CD4-positive, alpha-beta memory T cell (primary cell): ENCODE measurements around the gene BIN2. TPM values are rescaled to one million over a fixed set of nuclear protein-coding genes. Genes with fewer than 3 reads are reported as not detected.

Source experiments
- CTCF ChIA-PET: fragments of 350-600 bp; sonication (Branson Sonifier 250); formaldehyde crosslinking; loops from one replicate; lab custom pipeline; 2021; ENCODE audit warnings: inconsistent platforms; ENCODE audit not compliant: partially characterized antibody; lab: Charles Lee
- POLR2A ChIA-PET: fragments of 350-600 bp; sonication (Branson Sonifier 250); formaldehyde crosslinking; loops from one replicate; lab custom pipeline; 2021; ENCODE audit not compliant: partially characterized antibody; lab: Charles Lee
- DNase-seq, 5 donors: peaks; one replicate each; pipeline versions ENCODE4 v3.0.0 to v3.0.0-alpha.2; 2020 to 2022; ENCODE audit warnings: mixed read lengths in 1 of 5
- H3K27ac ChIP-seq: one replicate; pipeline ENCODE4 v1.7.0; 2013; ENCODE audit warnings: low read depth, low read length
- H3K27me3 ChIP-seq: 2 replicates; pipeline ENCODE4 v1.7.0; 2013; ENCODE audit warnings: mild to moderate bottlenecking, low read length, moderate library complexity; ENCODE audit not compliant: insufficient read depth
- H3K36me3 ChIP-seq: 2 replicates; pipeline ENCODE4 v1.7.0; 2013; ENCODE audit warnings: mild to moderate bottlenecking, low read length, moderate library complexity; ENCODE audit not compliant: insufficient read depth
- H3K4me1 ChIP-seq: 2 replicates; pipeline ENCODE4 v1.7.0; 2013; ENCODE audit warnings: mild to moderate bottlenecking, low read length, moderate library complexity; ENCODE audit not compliant: insufficient read depth
- H3K4me3 ChIP-seq, 2 donors: one replicate each; pipeline ENCODE4 v1.7.0; 2013; ENCODE audit warnings: low read length in 2 of 2, mild to moderate bottlenecking in 1 of 2
- H3K9me3 ChIP-seq, 2 donors: one replicate each; pipeline ENCODE4 v1.7.0; 2013; ENCODE audit warnings: low read length in 2 of 2, control low read depth in 1 of 2; ENCODE audit not compliant: control insufficient read depth in 1 of 2
- H3K27ac Mint-ChIP-seq, 7 donors: one replicate each; pipeline ENCODE4 v1.8.0; 2020 to 2021; ENCODE audit warnings: mixed read lengths in 7 of 7, mild to moderate bottlenecking in 6 of 7, inconsistent platforms in 3 of 7, moderate library complexity in 3 of 7
- H3K27me3 Mint-ChIP-seq, 2 donors: one replicate each; pipeline ENCODE4 v1.8.0; 2020 to 2021; ENCODE audit warnings: mixed read lengths in 2 of 2
- H3K36me3 Mint-ChIP-seq, 2 donors: one replicate each; pipeline ENCODE4 v1.8.0; 2020 to 2021; ENCODE audit warnings: mixed read lengths in 2 of 2, inconsistent platforms in 1 of 2, mild to moderate bottlenecking in 1 of 2
- H3K4me1 Mint-ChIP-seq, 4 donors: one replicate each; pipeline ENCODE4 v1.8.0; 2020 to 2021; ENCODE audit warnings: mixed read lengths in 4 of 4, mild to moderate bottlenecking in 1 of 4
- H3K4me3 Mint-ChIP-seq, 8 donors: one replicate each; pipeline ENCODE4 v1.8.0; 2020 to 2021; ENCODE audit warnings: mixed read lengths in 8 of 8, mild to moderate bottlenecking in 7 of 8, moderate library complexity in 6 of 8, inconsistent platforms in 3 of 8
- H3K9me3 Mint-ChIP-seq, 8 donors: one replicate each; pipeline ENCODE4 v1.8.0; 2020 to 2021; ENCODE audit warnings: mixed read lengths in 8 of 8, mild to moderate bottlenecking in 5 of 8, inconsistent platforms in 3 of 8, moderate library complexity in 1 of 8
- intact Hi-C: fragments of 100-400 bp; cut with micrococcal nuclease; formaldehyde crosslinking; loops from one replicate; pipeline ENCODE4 v1.15.1; 2023
- polyA plus RNA-seq, 2 donors: library from polyadenylated mRNA; unstranded; fragments of 300-500 nt; fragmentation: Illumina TruSeq; gene quantifications; one replicate each; pipeline ENCODE4 v1.2.3, GENCODE V29; 2021
- total RNA-seq, 2 experiments: library from RNA; stranded (reverse); gene quantifications; one replicate each; pipeline ENCODE4 v1.2.3, GENCODE V29; 2021

The BIN2 gene
- total RNA-seq (100 to 1,000 TPM; 215 to 221 TPM), polyA plus RNA-seq (100 to 1,000 TPM; 183 to 309 TPM)

- POLR2A ChIA-PET = interaction anchor here (0.7 to 7.3 kb wide), 15 partner anchors 9 to 1299 kb away, joined by 3 to 85 read pairs (median 9); partner anchors contain the start of genes ATF1, DAZAP2, GALNT6 and POU6F1
- Mint-ChIP-seq H3K4me1 (peaks cover 59 to 98% (median 77%) of the 10 kb centered on the region in 4 donors), H3K4me3 (peak within 1 kb of the TSS; percentile 89 to 99 (median 96)), H3K9me3 (no peaks in the 10 kb centered on the region), H3K27ac (peak within 1 kb of the TSS; percentile 96 to 99 (median 98)), H3K27me3 (no peaks in the 10 kb centered on the region), H3K36me3 (peaks cover 33 to 34% of the 10 kb centered on the region in 2 donors)
- Histone ChIP-seq H3K27ac (peak within 1 kb of the TSS; percentile 94), H3K4me1 (peaks cover 79% of the 10 kb centered on the region), H3K27me3 (no peaks in the 10 kb centered on the region), H3K36me3 (no peaks in the 10 kb centered on the region), H3K4me3 (peak within 1 kb of the TSS; percentile 61 to 75), H3K9me3 (no peaks in the 10 kb centered on the region)
- CTCF ChIA-PET = interaction anchor here (1.0 to 16.9 kb wide), 2 partner anchors 12 to 16 kb away, joined by 3 to 191 read pairs; no protein-coding TSS in a partner anchor
- intact Hi-C loops = loop anchor here (2.0 to 10.0 kb wide), 4 partner anchors 23 to 559 kb away; partner anchors contain the start of genes ATF1 and LETMD1
- DNase-seq = peak; percentile 69 to 80 (median 74)
Observed at GRCh38 chr12:51323966-51324895, at the start of gene BIN2. Gene BIN2 (minus strand): TSS chr12:51324174. CDS start chr12:51324102, 72 bp downstream.

- no peak overlapping the region for H3K4me3 Mint-ChIP-seq
- peaks cover 26 to 32% of the 10 kb centered on the region in 2 donors for H3K36me3 Mint-ChIP-seq
- H3K9me3 Mint-ChIP-seq = peaks cover 0 to 2% (median 0%) of the 10 kb centered on the region in 8 donors
- no peaks in the 10 kb centered on the region for H3K9me3 ChIP-seq
- intact Hi-C loops = no loop called here
- H3K4me1 Mint-ChIP-seq = peaks cover 30 to 54% (median 47%) of the 10 kb centered on the region in 4 donors
- peak overlapping the region in 4 of 7 donors; percentile 8 to 60 (median 34) for H3K27ac Mint-ChIP-seq
- no peak overlapping the region for H3K27ac ChIP-seq
- no peak overlapping the region for H3K4me3 ChIP-seq
- CTCF ChIA-PET = interaction anchor here (1.8 kb wide), 1 partner anchor 159 kb away, joined by 9 read pairs; no protein-coding TSS in a partner anchor
- POLR2A ChIA-PET = interaction anchor here (1.2 to 1.9 kb wide), 3 partner anchors 13 to 23 kb away, joined by 3 to 7 read pairs (median 5); no protein-coding TSS in a partner anchor
- no peaks in the 10 kb centered on the region for H3K27me3 ChIP-seq
- no peaks in the 10 kb centered on the region for H3K27me3 Mint-ChIP-seq
- peaks cover 5% of the 10 kb centered on the region for H3K36me3 ChIP-seq
- H3K4me1 ChIP-seq = peaks cover 23% of the 10 kb centered on the region
- no peak for DNase-seq
Observed at GRCh38 chr12:51373187-51373586, 49.2 kb upstream of the BIN2 start.

- Mint-ChIP-seq H3K27me3 (no peaks in the 10 kb centered on the region), H3K9me3 (no peaks in the 10 kb centered on the region), H3K27ac (peak overlapping the region in 5 of 7 donors; percentile 57 to 86 (median 67)), H3K4me3 (no peak overlapping the region), H3K4me1 (peaks cover 36 to 60% (median 49%) of the 10 kb centered on the region in 4 donors), H3K36me3 (peaks cover 20 to 21% of the 10 kb centered on the region in 2 donors)
- no peaks in the 10 kb centered on the region for H3K9me3 ChIP-seq
- H3K4me3 ChIP-seq = no peak overlapping the region
- no peak for DNase-seq
- H3K36me3 ChIP-seq = peaks cover 5% of the 10 kb centered on the region
- H3K27me3 ChIP-seq = no peaks in the 10 kb centered on the region
- ChIA-PET CTCF (interaction anchor here (1.3 to 1.9 kb wide), 3 partner anchors 9 to 160 kb away, joined by 3 to 9 read pairs (median 5); no protein-coding TSS in a partner anchor), POLR2A (interaction anchor here (1.4 kb wide), 2 partner anchors 24 to 154 kb away, joined by 3 read pairs; partner anchors contain the start of gene POU6F1)
- intact Hi-C loops = loop anchor here (1.0 kb wide), 1 partner anchor 160 kb away; no protein-coding TSS in a partner anchor
- H3K4me1 ChIP-seq = peaks cover 33% of the 10 kb centered on the region
- H3K27ac ChIP-seq = no peak overlapping the region
Observed at GRCh38 chr12:51372021-51372420, 48.0 kb upstream of the BIN2 start.

GRCh38 chr12:51371295-51371953, 47.5 kb upstream of the BIN2 start:
- Mint-ChIP-seq H3K4me3 (peak overlapping the region in 3 of 8 donors; percentile 46 to 62 (median 55)), H3K27ac (peak overlapping the region; percentile 57 to 92 (median 85)), H3K27me3 (no peaks in the 10 kb centered on the region), H3K4me1 (peaks cover 36 to 60% (median 49%) of the 10 kb centered on the region in 4 donors), H3K36me3 (peaks cover 16 to 20% of the 10 kb centered on the region in 2 donors), H3K9me3 (no peaks in the 10 kb centered on the region)
- peaks cover 33% of the 10 kb centered on the region for H3K4me1 ChIP-seq
- H3K9me3 ChIP-seq = no peaks in the 10 kb centered on the region
- DNase-seq = no peak
- no peak overlapping the region for H3K27ac ChIP-seq
- ChIA-PET POLR2A (interaction anchor here (1.4 kb wide), 2 partner anchors 25 to 153 kb away, joined by 3 read pairs; partner anchors contain the start of gene POU6F1), CTCF (interaction anchor here (1.3 to 1.9 kb wide), 3 partner anchors 10 to 161 kb away, joined by 3 to 9 read pairs (median 5); no protein-coding TSS in a partner anchor)
- no peaks in the 10 kb centered on the region for H3K36me3 ChIP-seq
- intact Hi-C loops = no loop called here
- no peak overlapping the region for H3K4me3 ChIP-seq
- H3K27me3 ChIP-seq = no peaks in the 10 kb centered on the region

GRCh38 chr12:51370667-51371066, 46.7 kb upstream of the BIN2 start:
- peaks cover 16 to 20% of the 10 kb centered on the region in 2 donors for H3K36me3 Mint-ChIP-seq
- Histone ChIP-seq H3K36me3 (no peaks in the 10 kb centered on the region), H3K4me3 (no peak overlapping the region), H3K4me1 (peaks cover 33% of the 10 kb centered on the region), H3K9me3 (no peaks in the 10 kb centered on the region), H3K27ac (no peak overlapping the region), H3K27me3 (no peaks in the 10 kb centered on the region)
- H3K9me3 Mint-ChIP-seq = no peaks in the 10 kb centered on the region
- CTCF ChIA-PET = no interaction called here
- no peaks in the 10 kb centered on the region for H3K27me3 Mint-ChIP-seq
- DNase-seq = no peak
- peak overlapping the region in 6 of 7 donors; percentile 64 to 98 (median 86) for H3K27ac Mint-ChIP-seq
- no peak overlapping the region for H3K4me3 Mint-ChIP-seq
- POLR2A ChIA-PET = no interaction called here
- intact Hi-C loops = no loop called here
- H3K4me1 Mint-ChIP-seq = peaks cover 36 to 60% (median 49%) of the 10 kb centered on the region in 4 donors

GRCh38 chr12:51369581-51369980, 45.6 kb upstream of the BIN2 start:
- intact Hi-C loops = loop anchor here (1.0 to 2.0 kb wide), 2 partner anchors 17 to 22 kb away; partner anchors contain the start of gene GALNT6
- Histone ChIP-seq H3K36me3 (no peaks in the 10 kb centered on the region), H3K27me3 (no peaks in the 10 kb centered on the region), H3K4me3 (peak overlapping the region; percentile 45 to 55), H3K27ac (peak overlapping the region; percentile 54), H3K9me3 (no peaks in the 10 kb centered on the region), H3K4me1 (peaks cover 33% of the 10 kb centered on the region)
- CTCF ChIA-PET = interaction anchor here (1.0 to 3.4 kb wide), 8 partner anchors 13 to 59 kb away, joined by 3 to 21 read pairs (median 6); partner anchors contain the start of gene GALNT6
- H3K27me3 Mint-ChIP-seq = no peaks in the 10 kb centered on the region
- peaks cover 9 to 14% of the 10 kb centered on the region in 2 donors for H3K36me3 Mint-ChIP-seq
- peaks cover 32 to 53% (median 43%) of the 10 kb centered on the region in 4 donors for H3K4me1 Mint-ChIP-seq
- peak overlapping the region; percentile 96 to 99 (median 98) for H3K27ac Mint-ChIP-seq
- peak in 1 of 5 donors; percentile 51 for DNase-seq
- POLR2A ChIA-PET = interaction anchor here (0.7 to 3.5 kb wide), 19 partner anchors 8 to 451 kb away, joined by 3 to 33 read pairs (median 5); partner anchors contain the start of genes BIN2, CSRNP2, DAZAP2 and GALNT6
- H3K9me3 Mint-ChIP-seq = no peaks in the 10 kb centered on the region
- peak overlapping the region; percentile 63 to 92 (median 81) for H3K4me3 Mint-ChIP-seq
